Tibial nerve (tissue), 4 donors: ENCODE results near the gene LARP4B.

ENCODE experiments used
- EP300 ChIP-seq, 2 donors: sonication (generic); formaldehyde crosslinking; IDR thresholded peaks; one replicate each; pipeline ENCODE4 v1.6.1; 2017; ENCODE audit warnings: antibody characterized with exemption in 2 of 2, mild to moderate bottlenecking in 1 of 2
- POLR2A ChIP-seq, 2 donors: fragments of 450-650 bp; IDR thresholded peaks; one replicate each; pipeline ENCODE4 v1.6.1; 2017; ENCODE audit warnings: antibody characterized with exemption in 2 of 2, mild to moderate bottlenecking in 2 of 2, moderate library complexity in 2 of 2
- TF ChIP-seq, protein P1 (sequence below), 5 experiments: fragments of 200-600 bp in 3 of 5; fragments of 450-650 bp in 2 of 5; sonication (generic) in 3 of 5; IDR thresholded peaks; one replicate each; pipeline ENCODE4 v1.5.1; 2016 to 2019; ENCODE audit warnings: antibody characterized with exemption in 5 of 5, mild to moderate bottlenecking in 3 of 5, moderate library complexity in 2 of 5

DNA sequence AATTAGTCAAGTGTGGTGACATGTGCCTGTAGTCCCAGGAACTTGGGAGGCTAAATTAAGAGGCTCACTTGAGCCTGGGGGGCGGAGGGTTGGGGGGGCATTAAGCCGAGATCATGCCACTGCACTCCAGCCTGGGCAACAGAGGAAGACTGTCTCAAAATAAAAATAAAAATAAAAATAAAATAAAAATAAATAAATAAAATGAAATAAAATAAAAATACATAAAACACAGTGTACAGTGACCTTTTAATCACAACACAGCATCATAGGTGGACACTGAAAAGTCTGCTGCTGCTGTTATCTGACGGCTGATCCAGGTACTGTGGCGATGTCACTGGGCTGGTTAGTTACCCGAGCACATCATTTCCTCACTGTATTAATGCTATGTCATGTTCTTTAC is 27.1 kb downstream of the LARP4B start:
- TF ChIP-seq, protein P1, sequence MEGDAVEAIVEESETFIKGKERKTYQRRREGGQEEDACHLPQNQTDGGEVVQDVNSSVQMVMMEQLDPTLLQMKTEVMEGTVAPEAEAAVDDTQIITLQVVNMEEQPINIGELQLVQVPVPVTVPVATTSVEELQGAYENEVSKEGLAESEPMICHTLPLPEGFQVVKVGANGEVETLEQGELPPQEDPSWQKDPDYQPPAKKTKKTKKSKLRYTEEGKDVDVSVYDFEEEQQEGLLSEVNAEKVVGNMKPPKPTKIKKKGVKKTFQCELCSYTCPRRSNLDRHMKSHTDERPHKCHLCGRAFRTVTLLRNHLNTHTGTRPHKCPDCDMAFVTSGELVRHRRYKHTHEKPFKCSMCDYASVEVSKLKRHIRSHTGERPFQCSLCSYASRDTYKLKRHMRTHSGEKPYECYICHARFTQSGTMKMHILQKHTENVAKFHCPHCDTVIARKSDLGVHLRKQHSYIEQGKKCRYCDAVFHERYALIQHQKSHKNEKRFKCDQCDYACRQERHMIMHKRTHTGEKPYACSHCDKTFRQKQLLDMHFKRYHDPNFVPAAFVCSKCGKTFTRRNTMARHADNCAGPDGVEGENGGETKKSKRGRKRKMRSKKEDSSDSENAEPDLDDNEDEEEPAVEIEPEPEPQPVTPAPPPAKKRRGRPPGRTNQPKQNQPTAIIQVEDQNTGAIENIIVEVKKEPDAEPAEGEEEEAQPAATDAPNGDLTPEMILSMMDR (IDR thresholded peaks at IDR 0.05): no peak
- no peak for TF ChIP-seq EP300 (IDR thresholded peaks at IDR 0.05)
- TF ChIP-seq POLR2A (IDR thresholded peaks at IDR 0.05): no peak
